CD4-positive, alpha-beta T cell treated with Interleukin-10 for 1 hour (primary cell): ENCODE measurements around the gene PRKCA.

Source experiments
- DNase-seq: peaks from one replicate; pipeline ENCODE4 v3.0.0-alpha.2; 2020

PRKCA gene

DNA sequence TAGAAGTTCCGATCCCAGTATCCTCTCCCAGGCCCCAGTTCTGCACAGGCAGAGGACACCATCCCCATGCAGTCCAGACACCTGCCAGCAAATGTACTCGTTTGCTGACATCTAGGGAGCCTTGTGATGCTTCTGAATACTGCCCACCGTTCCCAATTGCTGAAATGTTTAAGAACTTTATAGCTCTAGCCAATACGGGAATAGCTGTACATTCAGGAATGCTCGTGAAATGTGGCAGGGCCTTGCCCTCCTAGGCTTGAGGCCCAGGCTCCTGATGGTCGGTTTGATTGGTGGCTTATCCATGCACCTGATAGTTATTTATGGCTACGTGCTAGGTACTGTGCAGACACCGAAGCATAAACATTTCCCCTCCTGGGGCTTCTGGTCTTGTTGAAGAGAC lies 255.5 kb downstream of the PRKCA start:
- no peak for DNase-seq

DNA sequence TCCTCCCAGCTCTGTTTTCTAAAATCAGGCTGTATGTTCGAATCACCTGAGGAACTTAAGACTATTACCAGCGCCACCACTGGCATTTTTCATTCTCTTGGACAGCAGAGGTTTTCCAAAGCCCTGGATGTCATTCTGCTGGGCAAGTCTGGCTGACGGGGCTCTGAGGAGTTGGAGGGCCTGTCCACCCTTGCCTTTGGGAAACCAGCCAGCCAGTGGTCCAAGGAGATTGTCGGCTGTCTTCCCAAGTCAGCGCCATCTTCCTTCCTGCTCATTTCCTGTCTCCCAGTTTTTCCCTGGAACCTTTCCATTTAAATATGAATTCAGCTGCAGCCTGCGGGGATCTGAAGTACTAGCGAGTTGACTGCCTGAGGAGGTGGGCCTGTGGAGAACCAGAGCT lies 258.3 kb downstream of the PRKCA start:
- no peak for DNase-seq

DNA sequence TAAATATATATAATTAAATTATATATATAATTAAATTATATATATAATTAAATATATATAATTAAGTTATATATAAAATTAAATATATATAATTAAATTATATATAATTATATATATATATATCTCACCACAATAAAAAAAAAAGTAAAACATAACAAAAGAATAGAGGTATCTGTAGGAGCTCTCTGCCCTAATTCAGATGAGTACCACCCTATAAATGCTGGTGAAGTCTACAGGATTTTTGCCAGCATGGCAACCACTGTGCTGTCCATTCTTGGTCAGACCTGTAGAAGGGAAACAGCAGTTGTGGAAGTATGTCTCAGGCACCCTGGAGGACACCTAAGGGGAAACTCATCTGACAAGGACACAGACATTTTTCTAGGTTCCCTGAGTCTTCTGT lies 259.7 kb downstream of the PRKCA start:
- DNase-seq: no peak

DNA sequence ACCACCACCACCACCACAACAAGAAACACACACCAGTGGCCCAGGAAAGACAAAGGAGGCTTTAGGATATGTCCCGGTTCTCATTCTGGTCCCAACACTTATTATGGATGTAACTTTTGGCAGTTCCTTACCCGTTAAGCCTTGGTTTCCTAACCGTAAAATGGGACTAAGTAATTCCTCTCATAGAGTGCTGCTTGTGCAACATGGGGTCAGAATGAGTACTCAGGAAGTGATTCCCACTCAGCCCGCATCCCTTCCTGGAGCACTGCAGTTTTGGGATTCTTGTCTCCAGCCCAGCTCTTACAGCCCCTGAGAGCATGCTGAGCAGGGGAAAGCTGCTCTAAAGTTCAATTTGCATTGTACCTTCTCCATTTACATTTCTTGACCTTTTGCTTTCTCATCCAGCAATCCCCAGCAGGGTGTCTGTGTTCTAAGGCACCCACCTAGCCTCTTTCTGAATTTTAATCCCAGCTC lies 262.6 kb downstream of the PRKCA start:
- DNase-seq: no peak

DNA sequence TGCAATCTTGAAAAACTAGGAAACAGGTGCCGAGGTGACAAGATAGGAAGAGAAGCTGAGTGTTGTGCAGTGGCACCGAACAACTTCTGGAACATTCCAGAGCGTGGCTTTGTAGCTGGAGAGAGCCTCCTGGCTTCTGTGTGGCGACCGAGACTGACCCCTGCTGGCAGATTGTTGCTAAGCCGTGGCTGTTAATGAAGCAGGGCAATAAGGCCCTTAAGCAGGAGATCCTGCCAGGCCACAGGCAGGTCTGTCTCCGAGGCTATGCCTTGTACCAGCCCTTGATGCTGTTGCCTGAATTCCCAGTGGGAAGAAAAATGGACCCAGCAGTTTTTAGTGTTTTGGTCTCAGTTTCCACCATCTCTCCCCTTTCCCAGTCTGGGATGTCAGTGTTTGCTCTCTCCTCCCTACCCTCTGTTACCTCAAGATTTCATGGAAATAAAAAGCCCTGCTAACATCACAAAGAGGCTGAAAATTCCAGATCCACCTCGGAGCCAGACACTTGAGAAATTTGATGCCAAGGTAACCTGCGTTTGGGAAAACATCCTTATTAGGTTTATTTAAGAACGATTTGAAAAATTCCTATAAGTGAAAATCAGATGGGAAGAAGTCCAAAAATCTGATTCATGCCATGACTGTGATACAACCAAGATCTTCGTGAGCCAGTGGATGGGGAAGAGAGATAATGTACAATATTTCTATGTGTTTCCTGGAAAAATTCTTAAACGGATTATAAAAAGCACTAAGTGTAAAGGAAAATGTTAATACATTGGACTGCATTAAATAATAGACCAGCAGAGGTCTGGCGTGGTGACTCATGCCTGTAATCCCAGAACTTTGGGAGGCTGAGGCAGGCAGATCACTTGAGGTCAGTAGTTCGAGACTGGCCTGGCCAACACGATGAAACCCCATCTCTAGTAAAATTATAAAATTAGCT lies 265.1 kb downstream of the PRKCA start:
- DNase-seq: peak; percentile 81

DNA sequence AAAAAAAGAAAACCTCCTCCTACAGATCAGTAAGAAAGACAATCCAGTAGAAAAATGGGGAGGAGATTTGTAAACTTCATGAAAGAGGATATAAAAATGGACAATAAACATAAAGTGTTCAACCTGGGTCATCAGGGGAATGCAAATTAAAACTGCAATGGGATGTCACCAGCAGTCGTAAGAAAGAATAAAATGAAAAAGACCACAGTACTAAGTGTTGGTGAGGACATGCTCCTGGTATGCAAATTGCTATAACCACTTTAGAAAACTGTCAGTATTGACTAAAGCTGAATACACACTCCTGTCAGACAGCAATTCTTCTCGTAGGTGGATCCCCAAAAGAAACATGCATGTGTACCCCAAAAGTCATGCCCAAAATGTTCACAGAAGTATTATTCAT lies 267.2 kb downstream of the PRKCA start:
- no peak for DNase-seq

DNA sequence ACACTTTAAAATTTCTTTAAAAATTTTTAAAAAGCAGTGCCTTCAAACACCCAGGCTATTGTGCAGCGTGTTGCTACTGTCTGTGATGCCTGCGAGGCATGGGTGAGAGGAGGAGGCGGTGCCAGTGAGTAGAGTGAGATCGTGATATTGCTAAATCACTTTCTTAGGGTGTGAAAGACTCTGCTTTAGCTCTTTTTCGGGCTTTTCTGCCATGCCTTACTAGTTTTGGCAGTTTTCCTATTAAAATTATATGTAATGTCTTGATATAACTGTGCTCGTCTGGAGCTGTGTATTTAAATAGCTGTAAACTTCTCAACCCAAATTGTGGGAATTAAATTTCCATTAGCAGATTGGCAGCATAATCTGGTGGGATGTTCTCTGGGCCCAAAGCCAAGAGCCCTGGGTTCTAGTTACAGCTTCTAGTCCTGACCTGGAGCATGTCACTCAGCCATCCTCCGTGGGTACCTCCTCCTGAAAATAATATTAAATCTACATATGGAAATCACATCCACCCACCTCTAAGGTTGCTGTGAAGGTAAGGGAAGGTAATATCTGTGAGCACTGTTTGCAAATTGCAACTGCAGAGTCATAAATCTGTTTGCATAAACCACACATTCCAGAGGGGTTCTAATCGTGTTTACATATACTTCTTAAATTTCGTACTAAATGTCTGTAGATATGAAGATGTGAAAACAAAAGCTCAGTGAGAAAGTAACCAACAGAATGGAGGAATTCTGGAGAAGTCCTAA lies 268.2 kb downstream of the PRKCA start:
- no peak for DNase-seq

DNA sequence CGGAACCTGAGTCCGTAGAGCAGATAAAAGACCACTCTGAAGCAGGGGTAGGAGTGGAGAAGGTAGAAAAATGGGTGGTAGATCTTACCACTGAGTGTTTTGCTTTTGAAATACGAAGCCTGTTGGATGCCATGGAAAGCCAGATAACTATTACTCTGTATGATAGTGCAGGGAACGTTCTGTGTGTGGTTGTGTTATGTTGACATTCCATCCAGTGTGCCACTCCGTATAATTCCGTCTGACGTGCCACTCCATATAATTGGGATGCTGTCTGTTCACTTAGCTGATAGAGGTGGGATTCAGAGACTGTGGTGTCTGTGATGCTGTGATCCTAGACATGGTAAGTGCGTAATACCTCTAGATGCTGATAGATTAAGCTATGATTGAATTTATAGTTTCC lies 269.3 kb downstream of the PRKCA start:
- no peak for DNase-seq

DNA sequence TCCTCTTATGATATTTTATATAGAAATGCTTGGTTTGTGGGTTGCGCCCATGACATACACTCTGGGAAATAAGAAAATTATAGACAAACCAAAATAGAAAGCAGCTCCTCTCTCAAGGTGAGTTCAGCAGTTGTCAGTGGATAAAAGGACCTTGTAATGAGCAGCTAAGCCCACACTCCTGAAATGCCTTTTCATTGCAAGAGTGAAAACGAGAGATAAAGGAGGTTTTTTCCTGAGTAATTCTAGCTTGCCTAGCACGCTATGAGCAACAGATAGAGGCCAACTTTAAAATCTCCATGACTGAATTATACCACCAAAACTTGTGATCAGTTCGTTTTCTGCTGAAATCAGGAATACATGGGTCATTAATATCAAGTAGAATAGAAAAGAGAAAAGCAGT lies 270.7 kb downstream of the PRKCA start:
- DNase-seq: no peak

DNA sequence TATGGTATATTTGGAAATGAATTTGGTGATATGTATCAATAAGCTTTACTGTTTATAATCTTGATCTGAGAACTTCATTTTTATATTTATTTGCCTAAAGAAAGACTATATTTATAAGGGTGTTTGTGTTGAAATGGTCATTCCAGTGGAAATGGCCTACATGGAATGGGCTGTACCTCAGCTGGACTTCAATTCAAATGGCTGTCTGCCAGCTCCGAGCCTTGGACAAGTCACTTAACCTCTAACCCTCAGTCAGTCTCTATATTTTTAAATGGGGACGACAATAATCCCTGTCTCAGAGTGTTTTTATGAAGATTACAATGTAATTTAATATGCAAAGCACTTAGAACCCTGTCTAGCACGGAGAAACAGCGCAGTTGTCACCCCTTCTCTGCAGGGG lies 271.7 kb downstream of the PRKCA start:
- DNase-seq: no peak

DNA sequence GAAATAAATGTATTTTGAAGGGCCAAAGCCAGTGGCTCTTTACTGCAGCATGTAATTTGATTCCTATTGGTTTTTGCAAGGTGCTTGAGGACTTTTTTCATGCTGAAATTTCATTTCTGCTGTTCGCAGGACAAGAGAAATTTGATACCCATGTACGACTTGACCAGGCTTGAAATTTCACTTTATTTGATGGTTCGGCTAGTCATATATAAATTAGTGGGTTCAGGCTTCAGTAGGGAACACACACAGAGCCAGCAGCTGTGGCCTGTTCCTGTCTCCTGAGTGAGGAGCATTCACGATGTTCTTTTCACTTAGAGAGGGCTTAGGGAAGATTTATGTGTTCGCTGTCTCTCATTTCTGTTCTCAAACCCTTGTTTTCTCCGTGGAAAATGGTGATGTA lies 274.1 kb downstream of the PRKCA start:
- no peak for DNase-seq

DNA sequence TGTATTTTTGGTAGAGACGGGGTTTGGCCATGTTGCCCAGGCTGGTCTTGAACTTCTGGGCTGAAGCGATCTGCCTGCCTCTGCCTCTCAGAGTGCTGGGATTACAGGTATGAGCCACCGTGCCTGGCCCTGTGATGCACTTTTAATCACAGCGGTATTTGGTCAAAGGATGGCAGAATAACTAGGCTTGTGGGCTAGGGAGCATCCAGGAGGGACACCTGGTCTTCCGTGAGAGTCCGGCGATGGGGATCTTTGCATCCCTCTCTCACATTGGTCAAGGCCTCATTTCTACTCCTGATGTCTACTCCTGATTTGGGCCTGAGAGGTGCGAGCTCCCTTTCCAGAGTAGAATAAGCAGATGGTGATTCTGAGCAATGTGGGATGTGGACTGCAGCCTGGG lies 274.6 kb downstream of the PRKCA start:
- no peak for DNase-seq

DNA sequence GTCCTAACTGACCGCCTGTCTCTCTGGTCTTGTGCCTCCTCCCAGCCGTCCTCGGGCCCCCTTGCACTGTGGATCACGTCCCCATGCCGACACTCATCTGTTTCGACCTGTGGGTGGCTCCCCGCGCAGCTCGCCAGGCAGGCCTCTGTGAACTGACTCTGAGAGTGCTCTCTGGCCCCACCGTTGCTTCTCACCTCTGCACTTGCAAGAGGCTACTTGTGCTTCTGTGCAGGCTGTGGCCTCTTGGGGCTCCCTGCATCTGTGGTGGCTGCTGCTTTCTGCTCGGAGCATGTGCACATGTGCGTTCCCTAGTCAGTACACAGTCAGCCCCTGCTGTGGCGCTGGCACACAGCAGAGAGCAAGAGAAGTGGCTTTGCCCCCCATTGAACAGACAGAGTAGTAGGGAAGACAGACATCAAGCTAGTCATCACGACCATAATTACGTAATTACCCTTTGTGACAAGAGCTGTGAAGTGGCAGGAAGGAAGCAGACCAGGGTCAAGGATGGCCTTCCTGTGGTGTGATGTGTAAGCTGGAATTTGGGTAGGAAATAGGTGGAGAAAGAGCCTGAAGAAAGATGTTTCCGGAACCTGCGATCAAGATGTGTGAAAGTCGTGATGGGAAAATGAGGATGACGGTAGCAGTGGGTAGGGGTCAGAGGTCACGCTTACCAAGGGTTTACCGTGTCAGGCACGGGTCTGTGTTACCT lies 276.5 kb downstream of the PRKCA start:
- DNase-seq: no peak

DNA sequence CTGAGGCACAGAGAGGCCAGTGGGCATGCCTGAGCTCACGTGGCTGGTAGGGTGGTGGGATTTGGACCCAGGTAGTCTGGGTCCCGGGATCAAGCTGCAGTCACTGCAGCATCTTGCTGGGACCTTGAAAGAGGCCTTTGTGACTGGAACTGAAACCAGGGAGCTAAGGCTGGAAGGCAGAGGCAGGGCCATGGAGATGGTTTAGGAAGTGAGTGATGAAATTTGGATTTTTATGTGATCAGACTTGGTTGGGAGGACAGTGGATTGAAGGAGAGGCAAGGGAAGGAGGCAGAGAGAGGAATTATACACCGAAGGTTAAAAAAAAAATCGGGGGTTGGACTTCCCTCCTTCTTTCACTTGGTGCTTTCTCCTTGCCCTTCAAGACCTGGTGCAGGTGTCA lies 277.1 kb downstream of the PRKCA start:
- no peak for DNase-seq

DNA sequence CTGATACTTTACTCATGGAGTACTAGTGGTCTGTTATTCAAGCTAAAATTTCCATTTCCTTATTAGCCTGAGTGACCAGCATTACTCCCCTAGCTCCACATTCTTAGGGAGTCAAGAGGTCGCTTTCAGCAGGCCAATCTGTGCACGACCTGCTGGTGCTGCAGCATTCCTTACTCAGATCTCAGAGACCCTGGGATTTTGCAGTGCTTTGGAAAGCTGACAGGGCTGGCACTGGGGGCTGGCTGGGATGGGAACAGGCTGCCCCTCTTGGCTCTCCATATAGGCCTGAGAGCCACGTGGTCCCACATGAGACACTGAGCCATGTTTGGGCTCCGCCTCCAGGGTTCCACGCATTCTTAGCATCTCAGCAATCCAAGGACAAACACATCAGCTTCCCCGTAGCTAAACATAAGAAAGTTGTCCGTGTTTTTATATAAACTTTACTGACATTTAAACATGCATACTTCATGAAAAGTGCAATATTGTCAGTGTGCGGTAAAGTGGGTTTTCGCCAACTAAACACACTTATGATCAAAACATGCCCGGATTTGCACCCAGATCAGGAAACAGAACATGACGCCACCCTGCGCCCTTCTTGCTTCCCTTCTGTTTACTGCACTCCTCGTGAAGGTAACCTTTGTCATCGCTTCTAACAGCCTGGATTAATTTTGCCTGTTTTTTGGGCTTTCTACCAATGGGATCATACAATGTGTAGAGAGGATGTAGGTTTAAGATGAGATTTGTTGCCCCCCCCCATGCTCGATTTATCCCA lies 278.0 kb downstream of the PRKCA start:
- DNase-seq: no peak

DNA sequence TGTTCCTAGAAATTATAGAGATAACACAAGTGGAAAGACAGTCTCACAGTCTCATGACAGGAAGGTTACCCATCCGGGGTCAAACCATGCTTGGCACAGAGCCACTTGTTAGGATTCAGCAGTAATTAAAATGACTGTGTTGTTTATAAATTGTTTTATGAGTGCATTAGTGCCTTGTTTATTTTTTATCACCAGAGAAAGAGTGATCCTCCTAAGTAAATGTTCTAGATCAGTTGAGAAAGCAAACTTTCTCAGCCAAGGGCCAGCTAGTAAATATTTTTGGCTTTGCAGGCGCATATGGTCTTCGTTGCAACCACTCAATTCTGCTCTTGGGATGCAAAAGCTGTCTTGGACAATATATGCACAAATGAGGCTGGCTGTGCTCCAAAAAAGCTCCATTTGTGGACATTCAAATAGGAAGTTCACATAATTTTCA lies 278.6 kb downstream of the PRKCA start:
- no peak for DNase-seq

DNA sequence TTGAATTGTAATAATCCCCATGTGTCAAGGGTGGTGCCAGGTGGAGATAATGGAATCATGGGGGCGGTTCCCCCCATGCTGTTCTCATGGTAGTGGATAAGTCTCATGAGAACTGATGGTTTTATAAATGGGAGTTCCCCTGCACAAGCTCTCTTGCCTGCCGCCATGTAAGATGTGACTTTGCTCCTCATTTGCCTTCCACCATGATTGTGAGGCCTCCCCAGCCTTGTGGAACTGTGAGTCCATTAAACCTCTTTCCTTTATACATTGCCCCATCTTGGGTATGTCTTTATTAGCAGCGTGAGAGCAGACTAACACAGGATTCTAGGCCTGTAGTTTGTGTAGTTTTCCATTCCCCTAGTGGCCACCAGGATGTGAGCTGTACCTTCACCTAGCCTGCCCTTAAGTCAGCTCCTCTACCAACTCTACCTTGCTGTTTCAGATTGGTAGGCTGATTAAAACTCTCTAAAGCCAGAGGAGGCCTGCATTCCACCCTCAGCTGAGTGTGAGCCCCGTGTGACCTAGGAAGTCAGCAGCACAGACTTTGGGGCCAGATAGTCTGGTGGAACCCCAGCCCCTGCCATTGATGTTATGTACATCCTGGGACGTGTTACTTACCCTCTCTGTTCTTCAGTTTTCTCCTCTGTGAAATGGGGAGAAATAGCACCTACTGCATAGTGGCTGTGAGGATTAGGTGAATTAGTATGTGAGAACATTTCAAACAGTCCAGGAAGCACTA lies 280.1 kb downstream of the PRKCA start:
- DNase-seq: no peak

DNA sequence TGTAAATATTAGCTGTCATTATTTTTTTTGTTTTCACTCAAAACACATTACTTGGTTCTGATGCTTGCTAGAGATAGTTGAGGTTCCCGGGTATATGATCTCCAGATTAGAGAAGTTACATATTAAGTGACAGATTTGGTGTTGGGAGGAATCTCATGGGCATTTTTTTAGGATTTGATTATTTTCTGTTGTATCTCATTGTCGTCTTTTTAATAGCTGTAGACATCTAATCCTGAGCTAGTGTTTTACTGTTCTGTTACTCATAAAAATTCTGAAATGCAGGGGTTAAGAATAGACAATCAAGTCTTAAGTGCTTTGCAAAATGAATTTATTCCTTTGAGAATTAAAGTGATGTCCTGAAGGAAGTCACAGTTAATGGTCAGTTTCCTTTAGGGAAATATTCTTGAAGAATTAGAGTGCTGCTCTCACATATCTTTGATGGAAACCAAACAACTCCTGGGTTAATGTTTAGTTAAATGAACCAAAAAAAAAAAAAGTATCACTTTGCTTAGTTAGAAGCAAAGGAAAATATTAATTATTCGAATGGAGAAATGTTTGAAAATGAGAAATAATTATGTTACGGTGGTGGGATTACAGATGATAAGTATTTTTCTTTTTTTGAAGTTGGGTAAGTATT lies 280.8 kb downstream of the PRKCA start:
- DNase-seq: no peak

DNA sequence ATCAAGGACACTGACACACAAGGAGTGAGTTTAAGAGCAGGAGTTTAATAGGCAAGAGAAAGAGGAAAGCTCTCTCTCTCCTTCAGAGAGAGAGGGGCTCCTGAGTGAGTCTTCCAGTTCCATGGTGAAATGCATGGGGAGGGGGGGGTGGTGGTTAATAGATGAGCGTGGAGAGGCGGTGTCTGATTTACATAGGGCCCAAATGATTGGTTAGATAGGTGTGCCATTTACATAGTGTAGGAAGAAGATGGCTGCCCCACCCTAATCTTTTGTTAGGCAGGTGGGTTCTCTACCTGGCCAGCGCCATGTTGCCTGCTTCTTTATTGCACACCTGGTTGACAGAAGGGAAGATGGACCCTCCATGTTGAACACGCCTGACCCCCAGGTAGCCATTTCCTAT lies 282.5 kb downstream of the PRKCA start:
- DNase-seq: no peak

DNA sequence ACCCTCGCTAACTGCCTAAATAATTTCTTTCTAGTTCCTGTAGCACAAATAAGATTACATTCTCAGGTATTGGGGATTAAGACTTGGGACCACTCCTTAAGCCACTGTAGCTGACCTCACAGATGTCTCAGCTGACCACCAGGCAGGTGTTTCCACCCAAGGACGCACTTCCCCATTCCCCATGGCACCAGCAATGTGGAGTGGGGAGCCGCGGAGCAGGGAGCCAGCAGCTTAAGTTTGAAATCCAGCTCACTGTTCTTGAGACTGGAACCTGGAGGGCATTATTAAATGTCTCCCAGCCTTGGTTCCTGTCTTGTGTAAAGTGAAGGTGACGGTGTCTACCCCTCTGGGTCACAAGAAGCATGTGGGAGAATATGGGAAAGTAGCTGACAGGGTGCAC lies 283.1 kb downstream of the PRKCA start:
- no peak for DNase-seq

DNA sequence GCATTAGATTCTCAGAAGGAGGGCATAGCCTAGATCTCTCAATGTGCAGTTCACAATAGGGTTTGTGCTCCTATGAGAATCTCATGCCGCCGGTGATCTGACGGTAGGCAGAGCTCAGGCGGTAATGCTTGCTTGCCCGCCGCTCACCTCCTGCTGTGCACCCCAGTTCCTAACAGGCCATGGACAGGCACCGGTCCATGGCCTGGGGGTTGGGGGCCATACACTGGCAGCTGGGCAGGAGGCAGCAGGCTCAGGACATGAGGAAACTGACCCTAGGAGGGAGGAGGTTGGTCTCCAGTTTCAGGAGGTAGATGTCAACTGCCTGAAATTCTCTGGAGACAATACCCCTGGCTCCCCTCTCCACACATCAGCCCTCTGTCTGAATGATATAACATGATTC lies 287.5 kb downstream of the PRKCA start:
- no peak for DNase-seq
